ENCODE results near the gene DNAJB6. TPM values are rescaled to one million over a fixed set of nuclear protein-coding genes. Genes with fewer than 3 reads are reported as not detected.

The DNAJB6 gene
- total RNA-seq, 1 experiment from 2014 or later, result 288 TPM

DNA sequence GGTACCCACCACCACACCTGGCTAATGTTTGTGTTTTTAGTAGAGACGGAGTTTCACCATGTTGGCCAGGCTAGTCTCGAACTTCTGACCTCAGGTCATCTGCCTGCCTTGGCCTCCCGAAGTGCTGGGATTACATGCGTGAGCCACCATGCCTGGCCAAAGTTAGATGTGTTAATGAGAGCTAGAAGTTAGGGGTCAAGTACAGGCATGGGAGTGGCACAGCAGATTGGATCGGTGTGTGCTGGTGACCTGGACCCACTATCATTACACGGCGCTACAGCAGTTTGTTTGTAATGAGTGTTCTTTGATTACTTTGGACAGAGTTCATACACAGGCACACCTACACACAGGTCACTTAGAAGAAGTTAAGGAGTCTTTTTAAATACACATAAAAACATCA, 36.7 kb downstream of the DNAJB6 start (continued):
- no peak for TF ChIP-seq FOXJ3 (CRISPR knock-in tag; IDR thresholded peaks at IDR 0.05; ENCODE audit: borderline replicate concordance)

- POLR2A ChIA-PET, result interaction anchor here (0.6 kb wide), 1 partner anchor 49 kb away, joined by 3 read pairs; no protein-coding TSS in a partner anchor
- peak overlapping the region; percentile 66 for H3K27ac Mint-ChIP-seq
Measured at GRCh38 chr7:157375410-157375809, 38.6 kb downstream of the DNAJB6 start.

More at GRCh38 chr7:157375410-157375809, 38.6 kb downstream of the DNAJB6 start:
- peaks cover 61% of the 10 kb centered on the region for H3K36me3 Mint-ChIP-seq
- ATAC-seq (no peak), DNase-seq (ENCODE audit: low spot score) (no peak)
- no peaks in the 10 kb centered on the region for H3K27me3 Mint-ChIP-seq (ENCODE audit: low read depth)
- no peak overlapping the region for H3K4me3 Mint-ChIP-seq
- no peaks in the 10 kb centered on the region for H3K9me3 Mint-ChIP-seq
- H3K4me1 Mint-ChIP-seq, result peaks cover 65% of the 10 kb centered on the region
- CTCF ChIA-PET, result interaction anchor here (1.1 kb wide), 1 partner anchor 9 kb away, joined by 3 read pairs; no protein-coding TSS in a partner anchor
- TF ChIP-seq CDX4 (CRISPR knock-in tag; IDR thresholded peaks at IDR 0.05; ENCODE audit: borderline replicate concordance) (no peak), ZNF425 (CRISPR knock-in tag; conservative IDR thresholded peaks at IDR 0.05) (no peak), ESRRA (CRISPR knock-in tag; IDR thresholded peaks at IDR 0.05; ENCODE audit: borderline replicate concordance) (no peak), JAZF1 (CRISPR knock-in tag; IDR thresholded peaks at IDR 0.05) (no peak), TEAD1 (CRISPR knock-in tag; IDR thresholded peaks at IDR 0.05) (no peak), ZNF263 (CRISPR knock-in tag; IDR thresholded peaks at IDR 0.05; ENCODE audit: low read depth) (no peak), MYBL2 (CRISPR knock-in tag; IDR thresholded peaks at IDR 0.05) (no peak), KAT7 (CRISPR knock-in tag; IDR thresholded peaks at IDR 0.05; ENCODE audit: borderline replicate concordance) (no peak), PRRX2 (CRISPR knock-in tag; IDR thresholded peaks at IDR 0.05) (no peak), ZNF219 (CRISPR knock-in tag; IDR thresholded peaks at IDR 0.05; ENCODE audit: borderline replicate concordance) (no peak), ATF3 (CRISPR knock-in tag; conservative IDR thresholded peaks at IDR 0.05) (no peak), SOX15 (CRISPR knock-in tag; IDR thresholded peaks at IDR 0.05) (no peak), NFE2L1 (CRISPR knock-in tag; IDR thresholded peaks at IDR 0.05) (no peak), FOXP1 (CRISPR knock-in tag; IDR thresholded peaks at IDR 0.05; ENCODE audit: borderline replicate concordance) (no peak)
- TF ChIP-seq, protein P1, sequence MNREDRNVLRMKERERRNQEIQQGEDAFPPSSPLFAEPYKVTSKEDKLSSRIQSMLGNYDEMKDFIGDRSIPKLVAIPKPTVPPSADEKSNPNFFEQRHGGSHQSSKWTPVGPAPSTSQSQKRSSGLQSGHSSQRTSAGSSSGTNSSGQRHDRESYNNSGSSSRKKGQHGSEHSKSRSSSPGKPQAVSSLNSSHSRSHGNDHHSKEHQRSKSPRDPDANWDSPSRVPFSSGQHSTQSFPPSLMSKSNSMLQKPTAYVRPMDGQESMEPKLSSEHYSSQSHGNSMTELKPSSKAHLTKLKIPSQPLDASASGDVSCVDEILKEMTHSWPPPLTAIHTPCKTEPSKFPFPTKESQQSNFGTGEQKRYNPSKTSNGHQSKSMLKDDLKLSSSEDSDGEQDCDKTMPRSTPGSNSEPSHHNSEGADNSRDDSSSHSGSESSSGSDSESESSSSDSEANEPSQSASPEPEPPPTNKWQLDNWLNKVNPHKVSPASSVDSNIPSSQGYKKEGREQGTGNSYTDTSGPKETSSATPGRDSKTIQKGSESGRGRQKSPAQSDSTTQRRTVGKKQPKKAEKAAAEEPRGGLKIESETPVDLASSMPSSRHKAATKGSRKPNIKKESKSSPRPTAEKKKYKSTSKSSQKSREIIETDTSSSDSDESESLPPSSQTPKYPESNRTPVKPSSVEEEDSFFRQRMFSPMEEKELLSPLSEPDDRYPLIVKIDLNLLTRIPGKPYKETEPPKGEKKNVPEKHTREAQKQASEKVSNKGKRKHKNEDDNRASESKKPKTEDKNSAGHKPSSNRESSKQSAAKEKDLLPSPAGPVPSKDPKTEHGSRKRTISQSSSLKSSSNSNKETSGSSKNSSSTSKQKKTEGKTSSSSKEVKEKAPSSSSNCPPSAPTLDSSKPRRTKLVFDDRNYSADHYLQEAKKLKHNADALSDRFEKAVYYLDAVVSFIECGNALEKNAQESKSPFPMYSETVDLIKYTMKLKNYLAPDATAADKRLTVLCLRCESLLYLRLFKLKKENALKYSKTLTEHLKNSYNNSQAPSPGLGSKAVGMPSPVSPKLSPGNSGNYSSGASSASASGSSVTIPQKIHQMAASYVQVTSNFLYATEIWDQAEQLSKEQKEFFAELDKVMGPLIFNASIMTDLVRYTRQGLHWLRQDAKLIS (CRISPR knock-in tag; IDR thresholded peaks at IDR 0.05; ENCODE audit: borderline replicate concordance), result no peak
- TF ChIP-seq, protein P2, sequence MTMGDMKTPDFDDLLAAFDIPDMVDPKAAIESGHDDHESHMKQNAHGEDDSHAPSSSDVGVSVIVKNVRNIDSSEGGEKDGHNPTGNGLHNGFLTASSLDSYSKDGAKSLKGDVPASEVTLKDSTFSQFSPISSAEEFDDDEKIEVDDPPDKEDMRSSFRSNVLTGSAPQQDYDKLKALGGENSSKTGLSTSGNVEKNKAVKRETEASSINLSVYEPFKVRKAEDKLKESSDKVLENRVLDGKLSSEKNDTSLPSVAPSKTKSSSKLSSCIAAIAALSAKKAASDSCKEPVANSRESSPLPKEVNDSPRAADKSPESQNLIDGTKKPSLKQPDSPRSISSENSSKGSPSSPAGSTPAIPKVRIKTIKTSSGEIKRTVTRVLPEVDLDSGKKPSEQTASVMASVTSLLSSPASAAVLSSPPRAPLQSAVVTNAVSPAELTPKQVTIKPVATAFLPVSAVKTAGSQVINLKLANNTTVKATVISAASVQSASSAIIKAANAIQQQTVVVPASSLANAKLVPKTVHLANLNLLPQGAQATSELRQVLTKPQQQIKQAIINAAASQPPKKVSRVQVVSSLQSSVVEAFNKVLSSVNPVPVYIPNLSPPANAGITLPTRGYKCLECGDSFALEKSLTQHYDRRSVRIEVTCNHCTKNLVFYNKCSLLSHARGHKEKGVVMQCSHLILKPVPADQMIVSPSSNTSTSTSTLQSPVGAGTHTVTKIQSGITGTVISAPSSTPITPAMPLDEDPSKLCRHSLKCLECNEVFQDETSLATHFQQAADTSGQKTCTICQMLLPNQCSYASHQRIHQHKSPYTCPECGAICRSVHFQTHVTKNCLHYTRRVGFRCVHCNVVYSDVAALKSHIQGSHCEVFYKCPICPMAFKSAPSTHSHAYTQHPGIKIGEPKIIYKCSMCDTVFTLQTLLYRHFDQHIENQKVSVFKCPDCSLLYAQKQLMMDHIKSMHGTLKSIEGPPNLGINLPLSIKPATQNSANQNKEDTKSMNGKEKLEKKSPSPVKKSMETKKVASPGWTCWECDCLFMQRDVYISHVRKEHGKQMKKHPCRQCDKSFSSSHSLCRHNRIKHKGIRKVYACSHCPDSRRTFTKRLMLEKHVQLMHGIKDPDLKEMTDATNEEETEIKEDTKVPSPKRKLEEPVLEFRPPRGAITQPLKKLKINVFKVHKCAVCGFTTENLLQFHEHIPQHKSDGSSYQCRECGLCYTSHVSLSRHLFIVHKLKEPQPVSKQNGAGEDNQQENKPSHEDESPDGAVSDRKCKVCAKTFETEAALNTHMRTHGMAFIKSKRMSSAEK (CRISPR knock-in tag; IDR thresholded peaks at IDR 0.05; ENCODE audit: borderline replicate concordance), result no peak
- TF ChIP-seq, protein P3, sequence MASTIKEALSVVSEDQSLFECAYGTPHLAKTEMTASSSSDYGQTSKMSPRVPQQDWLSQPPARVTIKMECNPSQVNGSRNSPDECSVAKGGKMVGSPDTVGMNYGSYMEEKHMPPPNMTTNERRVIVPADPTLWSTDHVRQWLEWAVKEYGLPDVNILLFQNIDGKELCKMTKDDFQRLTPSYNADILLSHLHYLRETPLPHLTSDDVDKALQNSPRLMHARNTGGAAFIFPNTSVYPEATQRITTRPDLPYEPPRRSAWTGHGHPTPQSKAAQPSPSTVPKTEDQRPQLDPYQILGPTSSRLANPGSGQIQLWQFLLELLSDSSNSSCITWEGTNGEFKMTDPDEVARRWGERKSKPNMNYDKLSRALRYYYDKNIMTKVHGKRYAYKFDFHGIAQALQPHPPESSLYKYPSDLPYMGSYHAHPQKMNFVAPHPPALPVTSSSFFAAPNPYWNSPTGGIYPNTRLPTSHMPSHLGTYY (CRISPR knock-in tag; IDR thresholded peaks at IDR 0.05), result no peak

All from WTC11 (cell line).